Activated T-helper 1 cell treated with anti-CD3 and anti-CD28 coated beads, Interleukin-12 subunit alpha, Interleukin-12 subunit beta, Interleukin-2, Interleukin-4 antibody, amounts not matched to agents 30 ng/mL and 10 ng/mL and 1 ng/mL, durations not matched to agents 14 hours and 24 hours and 36 hours (primary cell): Measurements from ENCODE around the gene CCM2L. TPM values are rescaled to one million over a fixed set of nuclear protein-coding genes. Genes with fewer than 3 reads are reported as not detected.

ENCODE experiments used
- DNase-seq: peaks from one replicate; pipeline ENCODE4 v3.0.0; 2021; ENCODE audit warnings: low spot score
- H3K27ac Mint-ChIP-seq: one replicate; pipeline ENCODE4 v1.8.0; 2021; ENCODE audit warnings: mild to moderate bottlenecking, mixed read lengths
- H3K27me3 Mint-ChIP-seq: one replicate; pipeline ENCODE4 v1.8.0; 2022; ENCODE audit warnings: mild to moderate bottlenecking, moderate library complexity, mixed read lengths; ENCODE audit not compliant: insufficient read depth
- H3K36me3 Mint-ChIP-seq: one replicate; pipeline ENCODE4 v1.8.0; 2021; ENCODE audit warnings: low read depth, mixed read lengths
- H3K4me1 Mint-ChIP-seq: one replicate; pipeline ENCODE4 v1.8.0; 2021; ENCODE audit warnings: low read depth, mixed read lengths
- H3K4me3 Mint-ChIP-seq: one replicate; pipeline ENCODE4 v1.8.0; 2021; ENCODE audit warnings: mild to moderate bottlenecking, moderate library complexity, mixed read lengths
- H3K9me3 Mint-ChIP-seq: one replicate; pipeline ENCODE4 v1.8.0; 2021; ENCODE audit warnings: mixed read lengths
- intact Hi-C: fragments of 100-400 bp; cut with micrococcal nuclease; formaldehyde crosslinking; loops from one replicate; pipeline ENCODE4 v1.15.1; 2024
- total RNA-seq: library from RNA; stranded (reverse); gene quantifications from 2 replicates; pipeline ENCODE4 v1.2.3, GENCODE V29; 2022

Gene CCM2L
- total RNA-seq, 1 donor from 2014 or later = not detected

GRCh38 chr20:32006053-32006452 is 4.2 kb upstream of the CCM2L start:
- no peak overlapping the region for H3K27ac Mint-ChIP-seq
- DNase-seq = no peak
- peaks cover 7% of the 10 kb centered on the region for H3K27me3 Mint-ChIP-seq
- no peaks in the 10 kb centered on the region for H3K9me3 Mint-ChIP-seq
- H3K4me1 Mint-ChIP-seq = peaks cover 11% of the 10 kb centered on the region
- H3K4me3 Mint-ChIP-seq = no peak overlapping the region
- intact Hi-C loops = no loop called here
- H3K36me3 Mint-ChIP-seq = no peaks in the 10 kb centered on the region

- Mint-ChIP-seq H3K27ac (no peak overlapping the region), H3K4me1 (peaks cover 11% of the 10 kb centered on the region), H3K36me3 (no peaks in the 10 kb centered on the region), H3K9me3 (no peaks in the 10 kb centered on the region), H3K27me3 (peaks cover 11% of the 10 kb centered on the region), H3K4me3 (no peak overlapping the region)
- intact Hi-C loops = no loop called here
- DNase-seq = no peak
Observed at GRCh38 chr20:32006841-32007786, 3.1 kb upstream of the CCM2L start.

DNA sequence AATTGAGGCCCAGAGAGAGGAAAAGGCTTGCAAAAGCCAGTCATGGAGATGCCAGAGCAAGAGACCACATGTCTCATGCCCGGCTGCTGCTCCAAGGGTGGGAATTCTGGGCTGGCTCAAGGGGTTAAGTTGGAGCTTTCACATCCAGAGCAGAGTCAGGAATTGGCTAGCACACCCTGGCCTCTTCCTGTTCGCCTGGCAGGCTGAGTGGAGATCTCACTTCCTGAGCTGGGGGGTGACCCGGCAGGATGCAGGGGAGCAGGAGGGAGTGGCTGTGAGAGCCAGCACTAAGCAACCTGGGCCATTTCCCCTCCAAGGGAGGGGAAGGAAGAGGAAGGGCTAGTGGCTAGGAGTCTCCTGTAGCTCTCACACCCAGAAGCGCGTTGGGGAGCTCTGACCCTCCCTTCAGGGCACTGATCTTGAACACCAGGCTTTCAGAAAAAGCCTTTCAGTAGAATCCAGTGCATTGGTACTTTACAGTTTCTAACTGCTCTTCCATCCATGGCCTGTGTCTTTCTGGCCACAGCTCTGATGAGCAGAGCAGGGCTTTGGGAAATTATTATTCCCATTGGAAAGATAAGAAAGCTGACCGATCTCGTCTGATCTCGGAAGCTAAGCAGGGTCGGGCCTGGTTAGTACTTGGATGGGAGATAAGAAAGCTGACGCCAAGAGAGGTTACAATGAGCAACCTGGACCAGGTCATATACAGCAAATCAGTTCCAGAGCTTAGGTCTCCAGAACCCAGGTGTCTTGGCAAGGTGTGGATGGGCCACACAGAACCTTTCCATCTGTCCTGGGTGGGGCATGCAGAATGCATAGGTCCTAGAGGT is 2.2 kb upstream of the CCM2L start:
- H3K36me3 Mint-ChIP-seq = no peaks in the 10 kb centered on the region
- intact Hi-C loops = no loop called here
- no peak for DNase-seq
- no peak overlapping the region for H3K4me3 Mint-ChIP-seq
- peaks cover 11% of the 10 kb centered on the region for H3K27me3 Mint-ChIP-seq
- H3K27ac Mint-ChIP-seq = no peak overlapping the region
- H3K9me3 Mint-ChIP-seq = no peaks in the 10 kb centered on the region
- H3K4me1 Mint-ChIP-seq = peaks cover 11% of the 10 kb centered on the region

DNA sequence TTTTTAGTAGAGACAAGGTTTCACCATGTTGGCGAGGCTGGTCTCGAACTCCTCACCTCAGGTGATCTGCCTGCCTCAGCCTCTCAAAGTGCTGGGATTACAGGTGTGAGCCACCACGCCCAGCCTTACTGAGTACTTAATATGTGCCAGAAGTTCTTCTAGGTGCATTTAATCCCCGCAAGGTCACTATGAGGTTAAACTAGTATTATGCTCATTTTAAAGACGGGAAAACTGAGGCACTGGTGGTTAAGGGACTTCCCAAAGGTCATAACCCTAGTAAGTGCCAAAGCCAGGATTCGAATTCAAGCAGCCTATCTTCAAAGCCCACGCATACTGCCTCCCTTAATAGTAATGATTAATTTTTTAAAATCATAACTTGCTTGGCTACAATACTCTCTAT is 674 bp upstream of the CCM2L start:
- Mint-ChIP-seq H3K27me3 (peaks cover 13% of the 10 kb centered on the region), H3K36me3 (no peaks in the 10 kb centered on the region), H3K9me3 (no peaks in the 10 kb centered on the region), H3K4me1 (peaks cover 11% of the 10 kb centered on the region), H3K27ac (no peak overlapping the region), H3K4me3 (no peak overlapping the region)
- intact Hi-C loops = no loop called here
- no peak for DNase-seq

DNA sequence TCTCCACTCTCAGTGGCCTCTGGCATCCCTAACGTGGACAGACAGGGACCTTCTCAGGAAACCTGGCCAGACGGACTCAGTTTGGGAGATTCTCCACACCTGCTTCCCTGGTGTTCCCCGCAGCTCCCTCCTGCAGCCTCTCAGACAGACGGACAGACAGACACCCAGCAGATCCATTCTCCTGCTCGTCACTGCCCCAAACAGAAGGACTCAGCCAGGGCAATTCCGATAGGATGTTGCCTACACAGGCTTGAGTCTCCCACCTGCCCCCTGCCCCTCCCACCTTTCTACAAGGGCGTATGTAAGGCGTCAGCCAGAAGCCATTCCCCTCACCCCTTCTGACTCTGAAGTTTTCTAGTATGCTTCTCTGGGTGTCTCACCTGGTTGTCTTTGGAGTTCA is 428 bp downstream of the CCM2L start:
- H3K9me3 Mint-ChIP-seq = no peaks in the 10 kb centered on the region
- H3K27ac Mint-ChIP-seq = no peak overlapping the region
- no peaks in the 10 kb centered on the region for H3K36me3 Mint-ChIP-seq
- intact Hi-C loops = no loop called here
- H3K4me1 Mint-ChIP-seq = peaks cover 11% of the 10 kb centered on the region
- H3K27me3 Mint-ChIP-seq = peaks cover 23% of the 10 kb centered on the region
- H3K4me3 Mint-ChIP-seq = no peak overlapping the region
- DNase-seq = no peak

- Mint-ChIP-seq H3K4me1 (peaks cover 11% of the 10 kb centered on the region), H3K36me3 (no peaks in the 10 kb centered on the region), H3K9me3 (no peaks in the 10 kb centered on the region), H3K27ac (no peak overlapping the region), H3K27me3 (peaks cover 34% of the 10 kb centered on the region), H3K4me3 (no peak overlapping the region)
- intact Hi-C loops = no loop called here
- DNase-seq = no peak
Observed at GRCh38 chr20:32012159-32012688, 2.0 kb downstream of the CCM2L start.

DNA sequence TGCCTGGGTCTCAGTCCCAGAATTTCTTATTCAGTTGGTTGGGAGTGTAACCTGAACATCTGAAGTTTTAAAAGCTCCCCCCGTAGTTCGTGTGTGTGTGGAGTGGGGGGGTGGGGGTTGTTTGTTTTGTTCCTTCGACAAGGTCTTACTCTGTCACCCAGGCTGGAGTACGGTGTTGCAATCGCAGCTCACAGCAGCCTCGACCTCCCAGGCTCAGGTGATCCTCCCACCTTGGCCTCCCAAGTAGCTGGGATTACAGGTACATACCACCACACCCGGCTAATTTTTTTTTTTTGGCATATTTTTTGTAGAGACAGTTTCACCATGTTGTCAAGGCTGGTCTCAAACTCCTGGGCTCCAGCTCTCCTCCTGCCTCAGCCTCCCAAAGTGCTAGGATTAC is 3.1 kb downstream of the CCM2L start:
- no peaks in the 10 kb centered on the region for H3K36me3 Mint-ChIP-seq
- no peak for DNase-seq
- intact Hi-C loops = no loop called here
- H3K9me3 Mint-ChIP-seq = no peaks in the 10 kb centered on the region
- H3K4me3 Mint-ChIP-seq = no peak overlapping the region
- peaks cover 41% of the 10 kb centered on the region for H3K27me3 Mint-ChIP-seq
- H3K4me1 Mint-ChIP-seq = peaks cover 7% of the 10 kb centered on the region
- H3K27ac Mint-ChIP-seq = no peak overlapping the region

DNA sequence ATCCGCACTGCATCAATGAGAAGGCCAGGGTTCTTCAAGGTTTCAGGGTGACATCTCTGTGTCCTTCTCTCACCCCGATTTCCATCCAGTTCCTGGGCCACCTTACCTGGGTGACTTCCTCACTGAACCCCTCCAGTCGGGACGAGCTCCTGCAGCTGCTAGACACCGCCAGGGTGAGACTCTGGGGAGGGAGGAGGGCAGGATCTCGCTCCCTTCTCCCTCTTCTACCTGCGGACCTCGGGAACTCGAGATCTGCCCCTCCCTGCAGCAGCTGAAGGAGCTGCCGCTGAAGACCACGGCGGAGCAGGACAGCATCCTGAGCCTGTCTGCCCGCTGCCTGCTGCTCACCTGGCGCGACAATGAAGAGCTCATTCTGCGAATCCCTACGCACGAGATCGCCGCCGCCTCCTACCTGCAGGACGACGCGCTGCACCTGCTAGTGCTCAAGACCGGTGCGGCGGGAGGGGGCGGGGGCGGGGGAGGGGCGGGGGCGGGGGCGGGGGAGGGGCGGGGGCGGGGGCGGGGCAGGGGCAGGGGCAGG is 7.5 kb downstream of the CCM2L start:
- peaks cover 2% of the 10 kb centered on the region for H3K36me3 Mint-ChIP-seq
- H3K27ac Mint-ChIP-seq = no peak overlapping the region
- H3K4me1 Mint-ChIP-seq = peaks cover 20% of the 10 kb centered on the region
- peaks cover 67% of the 10 kb centered on the region for H3K27me3 Mint-ChIP-seq
- intact Hi-C loops = no loop called here
- DNase-seq = no peak
- no peaks in the 10 kb centered on the region for H3K9me3 Mint-ChIP-seq
- H3K4me3 Mint-ChIP-seq = peak overlapping the region; percentile 70

GRCh38 chr20:32018269-32019155 is 8.3 kb downstream of the CCM2L start:
- Mint-ChIP-seq H3K9me3 (no peaks in the 10 kb centered on the region), H3K27me3 (peaks cover 69% of the 10 kb centered on the region), H3K4me3 (peak overlapping the region; percentile 74), H3K36me3 (peaks cover 2% of the 10 kb centered on the region), H3K27ac (no peak overlapping the region), H3K4me1 (peaks cover 20% of the 10 kb centered on the region)
- DNase-seq = peak; percentile 5
- intact Hi-C loops = no loop called here

DNA sequence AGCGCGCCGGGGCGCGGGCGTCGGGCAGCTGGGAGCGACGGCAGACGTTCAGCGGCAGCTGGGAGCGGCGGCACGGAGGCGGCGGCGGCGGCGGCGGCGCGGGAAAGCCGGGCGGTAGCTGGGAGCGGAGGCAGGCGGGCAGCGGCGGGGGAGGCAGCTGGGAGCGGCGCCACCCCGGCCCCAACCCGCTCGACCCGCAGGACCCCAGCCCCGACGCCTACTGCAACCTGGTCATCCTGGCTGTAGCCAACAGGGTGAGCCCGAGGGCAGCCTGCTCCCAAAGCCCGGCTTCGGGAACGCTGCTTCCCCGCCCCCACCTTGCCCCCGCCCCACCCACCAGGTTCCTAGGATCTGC is 8.9 kb downstream of the CCM2L start:
- Mint-ChIP-seq H3K27ac (no peak overlapping the region), H3K4me1 (peaks cover 20% of the 10 kb centered on the region), H3K36me3 (peaks cover 2% of the 10 kb centered on the region), H3K9me3 (no peaks in the 10 kb centered on the region), H3K4me3 (peak overlapping the region; percentile 82), H3K27me3 (peaks cover 69% of the 10 kb centered on the region)
- intact Hi-C loops = no loop called here
- no peak for DNase-seq

- Mint-ChIP-seq H3K4me3 (peak overlapping the region; percentile 82), H3K9me3 (no peaks in the 10 kb centered on the region), H3K27ac (peak overlapping the region; percentile 28), H3K4me1 (peaks cover 20% of the 10 kb centered on the region), H3K36me3 (peaks cover 2% of the 10 kb centered on the region), H3K27me3 (peaks cover 67% of the 10 kb centered on the region)
- no peak for DNase-seq
- intact Hi-C loops = no loop called here
Observed at GRCh38 chr20:32019563-32020463, 9.6 kb downstream of the CCM2L start.
